Measurements from ENCODE around the gene TEK. TPM values are rescaled to one million over a fixed set of nuclear protein-coding genes. Genes with fewer than 3 reads are reported as not detected.

Gene TEK
- total and polyA plus RNA-seq, 10 of the 15 experiments (the other 5 are each of a cell fraction or from before 2014, with no cell fraction given): not detected

GRCh38 chr9:27073841-27074728 is 34.9 kb upstream of the TEK start (continued):
- TF ChIP-seq, protein P1, sequence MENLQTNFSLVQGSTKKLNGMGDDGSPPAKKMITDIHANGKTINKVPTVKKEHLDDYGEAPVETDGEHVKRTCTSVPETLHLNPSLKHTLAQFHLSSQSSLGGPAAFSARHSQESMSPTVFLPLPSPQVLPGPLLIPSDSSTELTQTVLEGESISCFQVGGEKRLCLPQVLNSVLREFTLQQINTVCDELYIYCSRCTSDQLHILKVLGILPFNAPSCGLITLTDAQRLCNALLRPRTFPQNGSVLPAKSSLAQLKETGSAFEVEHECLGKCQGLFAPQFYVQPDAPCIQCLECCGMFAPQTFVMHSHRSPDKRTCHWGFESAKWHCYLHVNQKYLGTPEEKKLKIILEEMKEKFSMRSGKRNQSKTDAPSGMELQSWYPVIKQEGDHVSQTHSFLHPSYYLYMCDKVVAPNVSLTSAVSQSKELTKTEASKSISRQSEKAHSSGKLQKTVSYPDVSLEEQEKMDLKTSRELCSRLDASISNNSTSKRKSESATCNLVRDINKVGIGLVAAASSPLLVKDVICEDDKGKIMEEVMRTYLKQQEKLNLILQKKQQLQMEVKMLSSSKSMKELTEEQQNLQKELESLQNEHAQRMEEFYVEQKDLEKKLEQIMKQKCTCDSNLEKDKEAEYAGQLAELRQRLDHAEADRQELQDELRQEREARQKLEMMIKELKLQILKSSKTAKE (IDR thresholded peaks at IDR 0.05; ENCODE audit: low read depth, poor library complexity, severe bottlenecking): no peak
- TF ChIP-seq, protein P2, sequence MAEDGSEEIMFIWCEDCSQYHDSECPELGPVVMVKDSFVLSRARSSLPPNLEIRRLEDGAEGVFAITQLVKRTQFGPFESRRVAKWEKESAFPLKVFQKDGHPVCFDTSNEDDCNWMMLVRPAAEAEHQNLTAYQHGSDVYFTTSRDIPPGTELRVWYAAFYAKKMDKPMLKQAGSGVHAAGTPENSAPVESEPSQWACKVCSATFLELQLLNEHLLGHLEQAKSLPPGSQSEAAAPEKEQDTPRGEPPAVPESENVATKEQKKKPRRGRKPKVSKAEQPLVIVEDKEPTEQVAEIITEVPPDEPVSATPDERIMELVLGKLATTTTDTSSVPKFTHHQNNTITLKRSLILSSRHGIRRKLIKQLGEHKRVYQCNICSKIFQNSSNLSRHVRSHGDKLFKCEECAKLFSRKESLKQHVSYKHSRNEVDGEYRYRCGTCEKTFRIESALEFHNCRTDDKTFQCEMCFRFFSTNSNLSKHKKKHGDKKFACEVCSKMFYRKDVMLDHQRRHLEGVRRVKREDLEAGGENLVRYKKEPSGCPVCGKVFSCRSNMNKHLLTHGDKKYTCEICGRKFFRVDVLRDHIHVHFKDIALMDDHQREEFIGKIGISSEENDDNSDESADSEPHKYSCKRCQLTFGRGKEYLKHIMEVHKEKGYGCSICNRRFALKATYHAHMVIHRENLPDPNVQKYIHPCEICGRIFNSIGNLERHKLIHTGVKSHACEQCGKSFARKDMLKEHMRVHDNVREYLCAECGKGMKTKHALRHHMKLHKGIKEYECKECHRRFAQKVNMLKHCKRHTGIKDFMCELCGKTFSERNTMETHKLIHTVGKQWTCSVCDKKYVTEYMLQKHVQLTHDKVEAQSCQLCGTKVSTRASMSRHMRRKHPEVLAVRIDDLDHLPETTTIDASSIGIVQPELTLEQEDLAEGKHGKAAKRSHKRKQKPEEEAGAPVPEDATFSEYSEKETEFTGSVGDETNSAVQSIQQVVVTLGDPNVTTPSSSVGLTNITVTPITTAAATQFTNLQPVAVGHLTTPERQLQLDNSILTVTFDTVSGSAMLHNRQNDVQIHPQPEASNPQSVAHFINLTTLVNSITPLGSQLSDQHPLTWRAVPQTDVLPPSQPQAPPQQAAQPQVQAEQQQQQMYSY (CRISPR knock-in tag; IDR thresholded peaks at IDR 0.05): no peak
- no peak for TF ChIP-seq SMC3 (IDR thresholded peaks at IDR 0.05; ENCODE audit: borderline replicate concordance, low read length)
- no peak for TF ChIP-seq USF2 (IDR thresholded peaks at IDR 0.05; ENCODE audit: borderline replicate concordance, low read depth, low read length)
- TF ChIP-seq MTA3 (IDR thresholded peaks at IDR 0.05; ENCODE audit: borderline replicate concordance, low read length): no peak
- TF ChIP-seq CREM (IDR thresholded peaks at IDR 0.05; ENCODE audit: low read depth): no peak
- no peak for TF ChIP-seq IKZF1 (conservative IDR thresholded peaks at IDR 0.05)
- no peak for TF ChIP-seq BRCA1 (IDR thresholded peaks at IDR 0.05; ENCODE audit: low read depth, low read length)

Data from GM12878 (cell line).